MCF 10A (cell line): Measurements from ENCODE around the gene KLF1. TPM values are rescaled to one million over a fixed set of nuclear protein-coding genes. Genes with fewer than 3 reads are reported as not detected.

Source experiments
- BruUV-seq: library from RNA; stranded (reverse); fragments of 400-500 nt; replicated peaks from 2 replicates; lab custom pipeline; 2021; lab: Mats Ljungman, UMichigan
- CTCF ChIA-PET: fragments of 300-600 bp; sonication (Branson Sonifier 250); formaldehyde crosslinking; extraction: SDS; loops from one replicate; lab custom pipeline; 2021; ENCODE audit warnings: antibody characterized with exemption, inconsistent platforms; lab: Yijun Ruan, JAX
- POLR2A ChIA-PET: fragments of 300-600, 350-650 bp; sonication (Branson Sonifier 250); formaldehyde crosslinking; extraction: SDS; loops from one replicate; lab custom pipeline; 2020; ENCODE audit warnings: antibody characterized with exemption, inconsistent platforms; lab: Yijun Ruan, JAX
- DNase-seq: peaks from one replicate; pipeline ENCODE4 v3.0.0-alpha.2; 2018; ENCODE audit not compliant: unreplicated experiment
- H3K27ac Mint-ChIP-seq: one replicate; pipeline ENCODE4 v1.8.0; 2022; ENCODE audit warnings: mild to moderate bottlenecking, low read depth, mixed read lengths; ENCODE audit not compliant: unreplicated experiment
- H3K27me3 Mint-ChIP-seq: one replicate; pipeline ENCODE4 v1.8.0; 2022; ENCODE audit warnings: mixed read lengths; ENCODE audit not compliant: insufficient read depth, unreplicated experiment
- H3K36me3 Mint-ChIP-seq: one replicate; pipeline ENCODE4 v1.8.0; 2022; ENCODE audit warnings: mild to moderate bottlenecking, moderate library complexity, mixed read lengths; ENCODE audit not compliant: insufficient read depth, unreplicated experiment
- H3K4me1 Mint-ChIP-seq: one replicate; pipeline ENCODE4 v1.8.0; 2022; ENCODE audit warnings: mixed read lengths; ENCODE audit not compliant: insufficient read depth, unreplicated experiment
- H3K4me3 Mint-ChIP-seq: one replicate; pipeline ENCODE4 v1.8.0; 2022; ENCODE audit warnings: mild to moderate bottlenecking, moderate library complexity, mixed read lengths; ENCODE audit not compliant: unreplicated experiment
- H3K9me3 Mint-ChIP-seq: one replicate; pipeline ENCODE4 v1.8.0; 2022; ENCODE audit warnings: mixed read lengths; ENCODE audit not compliant: unreplicated experiment
- CTCF ChIP-seq: fragments of 200-600 bp; IDR thresholded peaks from one replicate; pipeline ENCODE4 v1.8.0; 2022; ENCODE audit warnings: antibody characterized with exemption, mild to moderate bottlenecking; ENCODE audit not compliant: unreplicated experiment
- intact Hi-C: fragments of 100-400 bp; cut with micrococcal nuclease; formaldehyde crosslinking; loops from 2 replicates; pipeline ENCODE4 v1.14.1; 2022
- total RNA-seq: library from RNA; stranded (reverse); gene quantifications from 2 replicates; pipeline ENCODE4 v1.2.3, GENCODE V29; 2022

Gene KLF1
- total RNA-seq, 1 experiment from 2014 or later, result not detected

GRCh38 chr19:12871681-12872080, 15.3 kb downstream of the KLF1 start:
- BruUV-seq, result no TSS peak
- Mint-ChIP-seq H3K27me3 (no peaks in the 10 kb centered on the region), H3K4me3 (no peak overlapping the region), H3K27ac (no peak overlapping the region), H3K36me3 (peaks cover 6% of the 10 kb centered on the region), H3K4me1 (no peaks in the 10 kb centered on the region), H3K9me3 (peaks cover 9% of the 10 kb centered on the region)
- TF ChIP-seq CTCF, result no peak
- intact Hi-C loops, result no loop called here
- DNase-seq, result no peak
- ChIA-PET POLR2A (no interaction called here), CTCF (interaction anchor here (0.6 to 1.3 kb wide), 3 partner anchors 24 to 178 kb away, joined by 3 to 6 read pairs (median 3); no protein-coding TSS in a partner anchor)

GRCh38 chr19:12868540-12869112, 18.4 kb downstream of the KLF1 start:
- H3K4me3 Mint-ChIP-seq, result no peak overlapping the region
- no TSS peak for BruUV-seq
- CTCF ChIA-PET, result interaction anchor here (0.6 to 0.7 kb wide), 2 partner anchors 68 to 579 kb away, joined by 3 read pairs; no protein-coding TSS in a partner anchor
- no peaks in the 10 kb centered on the region for H3K27me3 Mint-ChIP-seq
- H3K36me3 Mint-ChIP-seq, result no peaks in the 10 kb centered on the region
- H3K4me1 Mint-ChIP-seq, result no peaks in the 10 kb centered on the region
- peaks cover 9% of the 10 kb centered on the region for H3K9me3 Mint-ChIP-seq
- POLR2A ChIA-PET, result no interaction called here
- DNase-seq, result peak; percentile 36
- TF ChIP-seq CTCF, result no peak
- intact Hi-C loops, result no loop called here
- no peak overlapping the region for H3K27ac Mint-ChIP-seq

GRCh38 chr19:12867120-12868099, 19.6 kb downstream of the KLF1 start:
- no peaks in the 10 kb centered on the region for H3K27me3 Mint-ChIP-seq
- POLR2A ChIA-PET, result no interaction called here
- TF ChIP-seq CTCF, result no peak
- H3K4me3 Mint-ChIP-seq, result no peak overlapping the region
- H3K27ac Mint-ChIP-seq, result no peak overlapping the region
- H3K9me3 Mint-ChIP-seq, result peaks cover 2% of the 10 kb centered on the region
- CTCF ChIA-PET, result no interaction called here
- H3K4me1 Mint-ChIP-seq, result no peaks in the 10 kb centered on the region
- intact Hi-C loops, result no loop called here
- no peaks in the 10 kb centered on the region for H3K36me3 Mint-ChIP-seq
- peak; percentile 19 for DNase-seq
- BruUV-seq, result no TSS peak
